Mesothelial cell of epicardium (in vitro differentiated cells): ENCODE results near the gene TAPT1. TPM values are rescaled to one million over a fixed set of nuclear protein-coding genes. Genes with fewer than 3 reads are reported as not detected.

Experiments
- DNase-seq, 2 experiments: peaks; one replicate each; pipeline ENCODE4 v3.0.0; 2021; ENCODE audit warnings: low spot score in 2 of 2; ENCODE audit not compliant: unreplicated experiment in 2 of 2
- H3K27ac Mint-ChIP-seq: 2 replicates; pipeline ENCODE4 v1.8.0; 2021; ENCODE audit warnings: mixed read lengths
- H3K27me3 Mint-ChIP-seq: 2 replicates; pipeline ENCODE4 v1.8.0; 2021; ENCODE audit warnings: low read depth, mixed read lengths
- H3K36me3 Mint-ChIP-seq: 2 replicates; pipeline ENCODE4 v1.8.0; 2021; ENCODE audit warnings: mixed read lengths
- H3K4me1 Mint-ChIP-seq: 2 replicates; pipeline ENCODE4 v1.8.0; 2021; ENCODE audit warnings: mixed read lengths
- H3K4me3 Mint-ChIP-seq: 2 replicates; pipeline ENCODE4 v1.8.0; 2021; ENCODE audit warnings: mild to moderate bottlenecking, moderate library complexity, mixed read lengths
- H3K9me3 Mint-ChIP-seq: 2 replicates; pipeline ENCODE4 v1.8.0; 2021; ENCODE audit warnings: mixed read lengths
- total RNA-seq: library from RNA; stranded (reverse); gene quantifications from 3 replicates; pipeline ENCODE4 v1.2.1, GENCODE V29; 2021
- TF ChIP-seq, protein P1 (sequence below): fragments of 200-600 bp; sonication (generic); IDR thresholded peaks from one replicate; pipeline ENCODE4 v1.5.0; 2021; ENCODE audit warnings: antibody characterized with exemption; ENCODE audit not compliant: unreplicated experiment

The TAPT1 gene
- total RNA-seq, 1 donor from 2014 or later, result 38.7 TPM

- TF ChIP-seq, protein P1, sequence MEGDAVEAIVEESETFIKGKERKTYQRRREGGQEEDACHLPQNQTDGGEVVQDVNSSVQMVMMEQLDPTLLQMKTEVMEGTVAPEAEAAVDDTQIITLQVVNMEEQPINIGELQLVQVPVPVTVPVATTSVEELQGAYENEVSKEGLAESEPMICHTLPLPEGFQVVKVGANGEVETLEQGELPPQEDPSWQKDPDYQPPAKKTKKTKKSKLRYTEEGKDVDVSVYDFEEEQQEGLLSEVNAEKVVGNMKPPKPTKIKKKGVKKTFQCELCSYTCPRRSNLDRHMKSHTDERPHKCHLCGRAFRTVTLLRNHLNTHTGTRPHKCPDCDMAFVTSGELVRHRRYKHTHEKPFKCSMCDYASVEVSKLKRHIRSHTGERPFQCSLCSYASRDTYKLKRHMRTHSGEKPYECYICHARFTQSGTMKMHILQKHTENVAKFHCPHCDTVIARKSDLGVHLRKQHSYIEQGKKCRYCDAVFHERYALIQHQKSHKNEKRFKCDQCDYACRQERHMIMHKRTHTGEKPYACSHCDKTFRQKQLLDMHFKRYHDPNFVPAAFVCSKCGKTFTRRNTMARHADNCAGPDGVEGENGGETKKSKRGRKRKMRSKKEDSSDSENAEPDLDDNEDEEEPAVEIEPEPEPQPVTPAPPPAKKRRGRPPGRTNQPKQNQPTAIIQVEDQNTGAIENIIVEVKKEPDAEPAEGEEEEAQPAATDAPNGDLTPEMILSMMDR, result no peak
- Mint-ChIP-seq H3K27me3 (no peaks in the 10 kb centered on the region), H3K4me3 (no peak overlapping the region)
Measured at GRCh38 chr4:16261313-16261878, 35.1 kb upstream of the TAPT1 start.

GRCh38 chr4:16259889-16260246 is 33.6 kb upstream of the TAPT1 start:
- H3K27ac Mint-ChIP-seq, result no peak overlapping the region
- H3K9me3 Mint-ChIP-seq, result no peaks in the 10 kb centered on the region
- peaks cover 23% of the 10 kb centered on the region for H3K36me3 Mint-ChIP-seq
- DNase-seq, result no peak
- TF ChIP-seq, protein P1, result no peak
- H3K4me3 Mint-ChIP-seq, result no peak overlapping the region
- no peaks in the 10 kb centered on the region for H3K4me1 Mint-ChIP-seq
- H3K27me3 Mint-ChIP-seq, result no peaks in the 10 kb centered on the region

More at GRCh38 chr4:16261313-16261878, 35.1 kb upstream of the TAPT1 start:
- H3K36me3 Mint-ChIP-seq, result peaks cover 15% of the 10 kb centered on the region
- H3K9me3 Mint-ChIP-seq, result no peaks in the 10 kb centered on the region
- no peak overlapping the region for H3K27ac Mint-ChIP-seq
- no peaks in the 10 kb centered on the region for H3K4me1 Mint-ChIP-seq
- DNase-seq, result no peak

GRCh38 chr4:16259241-16259888 is 33.1 kb upstream of the TAPT1 start:
- no peaks in the 10 kb centered on the region for H3K9me3 Mint-ChIP-seq

GRCh38 chr4:16257611-16258010 is 31.3 kb upstream of the TAPT1 start:
- no peaks in the 10 kb centered on the region for H3K9me3 Mint-ChIP-seq

More at GRCh38 chr4:16259241-16259888, 33.1 kb upstream of the TAPT1 start:
- no peak overlapping the region for H3K4me3 Mint-ChIP-seq
- H3K27me3 Mint-ChIP-seq, result no peaks in the 10 kb centered on the region
- peaks cover 26% of the 10 kb centered on the region for H3K36me3 Mint-ChIP-seq
- H3K27ac Mint-ChIP-seq, result no peak overlapping the region
- TF ChIP-seq, protein P1, result no peak
- H3K4me1 Mint-ChIP-seq, result no peaks in the 10 kb centered on the region
- no peak for DNase-seq

GRCh38 chr4:16256343-16256742 is 30.1 kb upstream of the TAPT1 start:
- Mint-ChIP-seq H3K27me3 (no peaks in the 10 kb centered on the region), H3K4me3 (no peak overlapping the region)
- TF ChIP-seq, protein P1, result no peak

More at GRCh38 chr4:16257611-16258010, 31.3 kb upstream of the TAPT1 start:
- Mint-ChIP-seq H3K27me3 (no peaks in the 10 kb centered on the region), H3K36me3 (peaks cover 42% of the 10 kb centered on the region), H3K4me1 (no peaks in the 10 kb centered on the region), H3K27ac (no peak overlapping the region), H3K4me3 (no peak overlapping the region)
- TF ChIP-seq, protein P1, result no peak
- DNase-seq, result no peak

More at GRCh38 chr4:16256343-16256742, 30.1 kb upstream of the TAPT1 start:
- DNase-seq, result no peak
- Mint-ChIP-seq H3K9me3 (no peaks in the 10 kb centered on the region), H3K4me1 (no peaks in the 10 kb centered on the region), H3K36me3 (peaks cover 43% of the 10 kb centered on the region), H3K27ac (no peak overlapping the region)
